A673 (cell line): ENCODE data around the gene CREB3L4. TPM values are rescaled to one million over a fixed set of nuclear protein-coding genes. Genes with fewer than 3 reads are reported as not detected.
"Not testable (repeated sequence)": the region's sequence is repeated elsewhere in the genome, so short reads cannot be mapped to it uniquely, and the experiment has no call there.

Experiments used
- BruUV-seq: library from RNA; stranded (reverse); fragments of 400-500 nt; replicated peaks from 2 replicates; lab custom pipeline; 2021; lab: Mats Ljungman, UMichigan
- CTCF ChIA-PET: fragments of 300-600 bp; sonication (Branson Sonifier 250); formaldehyde crosslinking; loops from one replicate; lab custom pipeline; 2022; ENCODE audit warnings: antibody characterized with exemption; lab: Charles Lee
- POLR2A ChIA-PET: fragments of 300-600 bp; sonication (Branson Sonifier 250); formaldehyde crosslinking; loops from one replicate; lab custom pipeline; 2022; ENCODE audit warnings: antibody characterized with exemption; ENCODE audit not compliant: low non-redundant PET; lab: Charles Lee
- DNase-seq: peaks from one replicate; pipeline ENCODE4 v3.0.0-alpha.2; 2015; ENCODE audit warnings: low spot score
- H3K27ac ChIP-seq: fragments of 200-600 bp; sonication (generic); 2 replicates; pipeline ENCODE4 v1.5.1; 2016; ENCODE audit warnings: mixed run types, low read depth, mild to moderate bottlenecking, mixed read lengths, antibody characterized with exemption, low read length; ENCODE audit not compliant: poor library complexity, severe bottlenecking
- H3K27me3 ChIP-seq: fragments of 200-600 bp; sonication (generic); replicated peaks from 2 replicates; pipeline ENCODE4 v1.6.1; 2017; ENCODE audit warnings: mixed run types, low read depth, mild to moderate bottlenecking, mixed read lengths, antibody characterized with exemption, low read length; ENCODE audit not compliant: insufficient read depth, poor library complexity
- H3K36me3 ChIP-seq: fragments of 200-600 bp; sonication (generic); 2 replicates; pipeline ENCODE4 v1.6.1; 2016; ENCODE audit warnings: mixed run types, mild to moderate bottlenecking, mixed read lengths, antibody characterized with exemption, low read length; ENCODE audit not compliant: insufficient read depth, poor library complexity, severe bottlenecking
- H3K4me1 ChIP-seq: fragments of 200-600 bp; sonication (generic); 2 replicates; pipeline ENCODE4 v1.6.1; 2017; ENCODE audit warnings: mixed run types, mild to moderate bottlenecking, mixed read lengths, antibody characterized with exemption, low read length; ENCODE audit not compliant: insufficient read depth, poor library complexity, severe bottlenecking
- H3K4me3 ChIP-seq: fragments of 200-600 bp; sonication (generic); 2 replicates; pipeline ENCODE4 v1.5.1; 2016; ENCODE audit warnings: low read depth, mixed run types, mild to moderate bottlenecking, mixed read lengths, low read length; ENCODE audit not compliant: poor library complexity, severe bottlenecking
- H3K9me3 ChIP-seq: fragments of 200-600 bp; sonication (generic); 2 replicates; pipeline ENCODE4 v1.6.1; 2016; ENCODE audit warnings: mixed run types, low read depth, mild to moderate bottlenecking, mixed read lengths, antibody characterized with exemption, low read length; ENCODE audit not compliant: poor library complexity, severe bottlenecking
- CTCF ChIP-seq: fragments of 300-800, 200-600 bp; sonication (generic); conservative IDR thresholded peaks from 2 replicates; pipeline ENCODE4 v1.5.1; 2017; ENCODE audit warnings: low read depth, mild to moderate bottlenecking, antibody characterized with exemption, low read length, moderate library complexity, mixed read lengths
- EZH2 ChIP-seq: fragments of 200-600 bp; sonication (generic); IDR thresholded peaks from 2 replicates; pipeline ENCODE4 v1.6.1; 2017; ENCODE audit warnings: borderline replicate concordance, low read depth, mild to moderate bottlenecking, mixed read lengths, antibody characterized with exemption, low read length; ENCODE audit not compliant: poor library complexity, severe bottlenecking
- intact Hi-C: fragments of 100-400 bp; cut with micrococcal nuclease; formaldehyde crosslinking; loops from one replicate; pipeline ENCODE4 v1.10.0; 2022; ENCODE audit not compliant: unreplicated experiment
- total RNA-seq: library from RNA; stranded (reverse); gene quantifications from 2 replicates; pipeline ENCODE4 v1.2.3, GENCODE V29; 2021

CREB3L4 gene
- total RNA-seq, 1 experiment from 2014 or later, result 8.7 TPM

- no peaks in the 10 kb centered on the region for H3K27me3 ChIP-seq
- no peaks in the 10 kb centered on the region for H3K9me3 ChIP-seq
- H3K4me3 ChIP-seq, result no peak overlapping the region
- ChIA-PET CTCF (no interaction called here), POLR2A (interaction anchor here (0.6 to 0.7 kb wide), 2 partner anchors 218 to 231 kb away, joined by 3 to 4 read pairs; no protein-coding TSS in a partner anchor)
- no peak overlapping the region for H3K27ac ChIP-seq
- peaks cover 42% of the 10 kb centered on the region for H3K36me3 ChIP-seq
- TF ChIP-seq CTCF, result no peak
- no peak for TF ChIP-seq EZH2
- H3K4me1 ChIP-seq, result peaks cover 13% of the 10 kb centered on the region
- DNase-seq, result no peak
- intact Hi-C loops, result no loop called here
- no TSS peak for BruUV-seq
These were observed 27.9 kb downstream of the CREB3L4 start for GRCh38 chr1:153995640-153996039.

GRCh38 chr1:153996882-153997281, 29.2 kb downstream of the CREB3L4 start:
- intact Hi-C loops, CTCF ChIA-PET, POLR2A ChIA-PET, H3K27ac ChIP-seq, H3K4me3 ChIP-seq, BruUV-seq, H3K9me3 ChIP-seq, H3K4me1 ChIP-seq, H3K27me3 ChIP-seq, DNase-seq: not testable (repeated sequence)
- H3K36me3 ChIP-seq, result peaks cover 34% of the 10 kb centered on the region

- Histone ChIP-seq H3K4me3 (no peak overlapping the region), H3K27me3 (no peaks in the 10 kb centered on the region), H3K9me3 (no peaks in the 10 kb centered on the region), H3K36me3 (no peaks in the 10 kb centered on the region), H3K4me1 (no peaks in the 10 kb centered on the region), H3K27ac (no peak overlapping the region)
- intact Hi-C loops, result no loop called here
- ChIA-PET POLR2A (no interaction called here), CTCF (no interaction called here)
- no peak for DNase-seq
- no TSS peak for BruUV-seq
- no peak for TF ChIP-seq CTCF
- TF ChIP-seq EZH2, result no peak
These were observed 32.7 kb downstream of the CREB3L4 start for GRCh38 chr1:154000420-154000819.

GRCh38 chr1:154006136-154006535, 38.4 kb downstream of the CREB3L4 start:
- Histone ChIP-seq H3K4me3 (no peak overlapping the region), H3K36me3 (no peaks in the 10 kb centered on the region), H3K27me3 (no peaks in the 10 kb centered on the region), H3K27ac (no peak overlapping the region), H3K9me3 (no peaks in the 10 kb centered on the region), H3K4me1 (no peaks in the 10 kb centered on the region)
- POLR2A ChIA-PET, result no interaction called here
- DNase-seq, result no peak
- intact Hi-C loops, result no loop called here
- TF ChIP-seq EZH2, result no peak
- TF ChIP-seq CTCF, result no peak
- no TSS peak for BruUV-seq
- CTCF ChIA-PET, result no interaction called here
